Effector CD8-positive, alpha-beta T cell (primary cell): Measurements from ENCODE around the gene ADAM12.
"Not testable (repeated sequence)": the region's sequence is repeated elsewhere in the genome, so short reads cannot be mapped to it uniquely, and the experiment has no call there.

Experiments
- DNase-seq: peaks from one replicate; lab custom pipeline; 2025; lab: John Stamatoyannopoulos, UW

The ADAM12 gene

DNA sequence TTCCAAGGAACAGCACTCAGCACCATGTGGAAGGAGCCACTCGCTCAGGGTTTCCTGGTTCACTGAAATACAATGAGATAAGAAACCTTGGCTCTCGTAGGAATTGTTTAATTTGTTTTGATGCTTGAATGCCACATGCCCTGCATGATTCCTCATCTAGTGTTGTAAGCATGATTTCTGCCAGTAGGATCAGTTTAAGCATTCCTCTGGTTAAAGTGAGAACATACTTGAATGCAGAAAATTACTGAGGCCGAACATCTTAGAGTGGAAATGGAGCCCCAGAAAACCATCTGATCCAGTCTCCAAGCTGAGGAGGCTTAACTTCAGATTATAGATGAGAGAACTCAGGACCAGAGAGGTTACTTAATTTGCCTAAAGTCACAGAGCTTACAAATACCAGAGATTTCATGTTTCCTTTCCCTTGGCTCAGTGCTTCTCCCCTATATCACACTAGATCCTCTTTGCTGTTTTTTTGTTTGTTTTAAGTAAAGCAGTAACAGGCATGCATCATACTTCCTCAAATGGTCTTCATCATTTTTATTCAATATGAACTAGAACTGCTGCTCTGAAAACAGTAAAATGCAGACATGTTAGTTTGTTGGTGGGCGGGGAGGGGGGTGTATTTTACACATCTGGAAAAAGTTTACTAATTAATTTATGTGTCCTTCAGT, 125.1 kb downstream of the ADAM12 start:
- no peak for DNase-seq

DNA sequence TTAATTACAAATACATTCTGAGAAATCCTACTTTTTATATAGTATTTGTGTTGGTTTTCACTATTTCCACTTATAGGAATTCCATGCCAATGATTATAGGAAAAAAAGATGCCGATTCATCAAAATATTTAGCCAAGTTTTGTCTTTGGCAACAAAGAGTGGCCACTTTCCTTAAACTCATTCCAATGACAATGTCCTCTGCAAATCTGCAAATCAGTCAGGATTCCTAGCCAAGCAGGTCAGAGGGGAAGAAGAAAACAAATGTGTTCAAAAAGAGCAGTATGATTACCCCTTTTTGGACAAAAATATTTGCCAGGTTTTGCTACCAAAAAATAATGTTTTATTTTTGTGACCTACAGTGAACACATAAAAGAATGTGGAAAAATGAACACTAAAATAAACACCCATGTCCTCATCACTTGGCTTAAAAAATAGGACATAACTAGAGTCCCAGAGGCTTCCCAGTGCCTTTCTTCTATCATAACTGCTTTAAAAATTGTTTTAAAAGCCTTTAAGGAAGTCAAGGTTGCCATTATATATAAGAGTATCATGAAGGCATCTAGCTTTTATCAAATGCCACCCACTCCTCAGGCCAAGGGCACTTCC, 125.9 kb downstream of the ADAM12 start:
- DNase-seq, result no peak

DNA sequence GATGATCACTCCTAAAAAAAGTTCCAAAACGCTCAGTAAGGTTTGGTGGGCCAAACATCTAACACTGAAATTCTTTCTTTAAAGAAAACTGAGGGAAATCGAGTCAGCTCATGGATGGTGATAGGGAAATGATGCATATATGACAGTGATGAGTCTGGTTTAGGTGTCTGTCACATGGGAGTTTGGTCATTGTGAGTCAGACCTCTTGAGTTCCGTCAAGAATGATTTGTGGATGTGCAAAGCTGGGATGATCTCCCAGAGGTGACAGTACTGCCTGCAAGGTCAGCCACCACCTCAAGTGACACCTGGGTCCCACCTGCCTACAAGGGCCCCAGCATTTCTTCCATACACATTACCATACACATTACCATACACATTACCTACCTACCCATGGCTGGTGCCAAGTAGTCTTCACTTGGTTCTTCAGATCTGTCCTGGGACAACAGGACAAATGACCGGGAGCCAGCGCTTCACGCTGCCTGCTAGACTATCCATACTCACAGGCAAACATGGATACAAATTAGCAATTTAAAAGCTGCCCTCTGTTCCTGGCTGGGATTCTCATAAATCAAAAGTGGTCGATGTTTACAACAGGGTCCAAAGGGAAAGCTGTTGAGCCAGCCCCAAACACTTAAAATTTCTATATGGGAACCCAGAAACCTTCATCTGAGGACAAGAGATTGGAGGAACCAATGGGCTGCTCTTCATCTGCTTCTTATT, 128.4 kb downstream of the ADAM12 start:
- DNase-seq, result no peak

DNA sequence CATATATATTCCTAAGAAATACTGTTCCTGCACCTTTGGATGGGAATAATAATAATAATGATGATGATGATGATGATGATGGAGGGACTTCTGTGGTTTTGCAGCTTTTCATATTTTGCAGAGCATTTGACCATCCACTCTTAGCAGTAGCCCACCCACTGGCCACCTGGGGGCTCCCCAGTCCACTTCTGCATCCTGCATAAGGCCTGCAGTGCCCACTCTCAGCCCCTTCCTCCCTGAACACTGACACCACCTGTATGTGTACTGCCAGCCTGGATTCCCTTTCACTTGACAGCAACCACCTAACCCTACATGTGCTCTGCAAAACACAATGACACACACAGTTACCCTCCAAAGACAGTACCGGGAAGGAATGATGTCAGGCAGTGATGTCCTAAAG, 131.4 kb downstream of the ADAM12 start:
- DNase-seq, result no peak

DNA sequence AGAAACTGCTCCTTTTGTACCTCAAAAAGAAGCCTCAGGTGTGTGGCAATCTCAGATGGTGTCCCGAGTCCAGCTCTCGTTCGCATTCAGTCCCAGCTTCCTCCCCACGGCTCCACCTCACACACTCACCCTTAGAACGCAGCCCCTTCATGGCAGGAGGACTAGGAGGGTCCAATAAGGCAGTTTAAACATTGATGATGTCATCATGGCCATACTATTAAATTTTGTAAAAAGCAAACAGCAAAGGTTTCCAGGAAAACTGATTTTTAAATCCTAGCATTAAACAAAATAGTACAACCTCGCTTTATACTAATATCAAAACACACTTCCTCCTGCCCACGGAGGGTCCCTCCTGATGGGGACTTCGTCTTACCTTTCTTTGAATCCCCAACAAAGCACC, 133.0 kb downstream of the ADAM12 start:
- no peak for DNase-seq

DNA sequence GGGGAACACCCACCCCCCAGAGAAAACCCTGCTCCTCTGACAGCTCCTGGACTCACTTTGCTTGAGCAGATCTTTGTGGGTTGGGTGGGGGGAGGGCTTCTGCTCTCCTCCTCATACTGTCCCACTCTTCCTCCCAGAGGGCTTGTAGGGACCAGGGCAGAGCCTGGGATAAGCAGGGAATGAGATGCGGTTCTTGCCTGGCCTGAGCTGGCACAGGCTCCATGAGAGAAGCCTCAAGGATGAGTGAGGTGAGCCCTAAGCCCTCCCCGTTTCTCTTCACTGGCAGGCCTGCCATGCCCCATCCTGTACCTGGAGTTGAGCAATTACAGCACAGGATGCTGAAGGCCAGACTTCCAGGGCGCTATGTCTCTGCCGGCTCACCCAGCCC, 134.7 kb downstream of the ADAM12 start:
- no peak for DNase-seq

DNA sequence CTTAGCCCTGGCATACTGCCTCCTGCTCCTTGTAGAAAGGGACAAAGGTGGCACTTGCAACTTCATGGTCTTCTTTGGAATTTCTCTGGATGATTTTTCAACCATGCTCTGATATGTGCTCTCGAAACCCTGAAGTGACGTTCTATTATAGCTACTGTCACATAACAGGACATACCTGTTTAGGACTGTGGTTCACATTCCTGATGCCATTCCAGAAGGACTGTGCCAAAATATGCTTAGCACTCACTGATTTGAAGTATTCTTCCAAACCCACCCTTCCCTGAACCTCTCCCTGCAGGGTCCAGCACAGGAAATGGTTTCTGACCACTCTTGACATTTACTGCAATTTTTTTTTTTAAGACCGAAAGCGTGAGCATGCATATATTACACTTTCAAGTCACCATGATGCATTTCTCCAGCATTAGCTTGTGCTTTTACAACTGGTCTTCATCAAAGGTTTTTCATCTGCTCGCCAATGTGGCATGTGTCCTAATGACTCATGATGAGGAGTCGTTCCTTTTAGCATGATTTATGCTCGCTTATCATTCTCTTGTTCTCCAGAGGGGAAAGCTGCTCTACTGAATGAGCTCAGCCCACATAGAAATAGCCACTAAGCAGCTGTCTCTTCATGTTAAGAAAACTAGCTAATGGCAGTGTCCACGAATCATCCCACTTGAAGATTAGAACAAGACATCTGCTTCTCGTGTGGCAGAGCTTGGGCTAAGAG, 135.2 kb downstream of the ADAM12 start:
- DNase-seq, result no peak

DNA sequence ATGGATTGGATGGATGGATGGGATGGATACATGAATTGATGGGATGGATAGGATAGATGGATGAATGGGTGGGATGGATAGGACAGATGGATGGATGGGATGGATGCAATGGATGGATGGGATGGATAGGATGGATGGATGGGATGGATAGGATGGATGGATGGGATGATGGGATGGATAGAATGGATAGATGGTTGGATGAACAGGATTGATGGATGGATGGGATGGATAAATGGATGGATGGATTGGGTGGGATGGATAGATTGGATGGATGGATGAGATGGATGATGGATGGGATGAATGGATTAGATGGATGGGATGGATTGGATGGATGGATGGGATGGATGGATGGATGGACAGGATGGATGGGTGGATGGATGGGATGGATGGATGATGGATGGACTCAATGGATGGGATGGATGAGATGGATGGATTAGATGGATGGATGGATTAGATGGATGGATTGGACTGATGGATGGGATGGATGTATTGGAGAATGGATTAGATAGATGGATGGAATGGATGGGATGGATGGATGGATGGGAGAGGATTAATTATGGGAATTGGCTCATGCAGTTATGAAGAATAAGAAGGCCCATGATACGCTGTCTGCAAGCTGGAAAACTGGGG, 136.4 kb downstream of the ADAM12 start:
- no peak for DNase-seq

DNA sequence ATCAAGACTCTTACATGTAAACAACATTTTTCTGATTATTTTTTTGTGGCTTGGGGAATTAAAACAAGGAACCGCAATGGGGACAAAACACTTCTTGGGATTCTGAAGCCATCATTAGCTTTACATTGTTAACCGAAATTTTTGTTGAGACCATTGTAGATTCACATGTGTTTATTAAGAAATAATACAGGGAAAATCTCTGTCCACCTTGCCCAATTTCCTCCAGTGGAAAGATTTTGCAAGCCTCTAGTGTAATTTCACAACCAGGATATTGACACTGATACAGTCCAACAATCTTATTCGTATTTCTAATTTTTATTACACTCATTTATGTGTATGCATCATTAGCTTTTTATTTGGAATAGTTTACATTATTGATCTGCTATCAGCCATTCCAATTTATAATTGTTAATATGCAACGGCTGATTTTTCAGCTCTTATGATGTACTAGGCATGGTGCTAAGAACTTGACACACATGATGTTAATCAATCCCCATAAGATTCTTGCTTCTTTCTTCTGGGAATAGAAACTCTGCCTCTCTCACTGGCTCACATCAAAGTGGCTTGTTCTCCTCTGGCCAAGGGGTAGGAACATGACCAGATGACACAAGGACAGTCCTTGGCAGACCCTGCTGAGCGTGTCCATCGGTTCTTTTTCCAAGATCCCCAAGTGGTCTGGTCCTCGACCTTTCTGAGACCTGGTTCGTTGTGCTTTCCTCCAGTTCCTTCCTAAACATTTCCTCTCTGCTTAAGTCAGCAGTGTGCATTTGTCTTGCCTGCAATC, 137.6 kb downstream of the ADAM12 start:
- DNase-seq, result no peak

DNA sequence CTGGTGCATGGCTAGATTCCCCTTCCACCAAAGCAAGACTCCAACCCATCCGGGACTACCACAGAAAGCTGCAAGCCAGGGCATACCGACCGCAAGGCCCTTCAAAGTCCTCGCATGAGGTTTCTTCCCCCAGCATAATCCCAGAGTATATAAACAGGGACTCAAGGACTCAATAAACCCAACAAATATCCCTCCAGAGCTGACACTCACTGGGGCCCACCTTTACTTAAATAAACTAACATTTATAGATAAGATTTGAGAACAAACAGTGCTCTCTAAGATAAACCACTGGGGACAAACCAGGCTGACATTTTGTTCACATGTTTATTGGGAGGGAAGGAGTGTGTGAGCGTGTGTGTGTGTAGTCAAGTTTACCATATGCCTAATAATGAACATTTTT, 138.2 kb downstream of the ADAM12 start:
- DNase-seq, result no peak

DNA sequence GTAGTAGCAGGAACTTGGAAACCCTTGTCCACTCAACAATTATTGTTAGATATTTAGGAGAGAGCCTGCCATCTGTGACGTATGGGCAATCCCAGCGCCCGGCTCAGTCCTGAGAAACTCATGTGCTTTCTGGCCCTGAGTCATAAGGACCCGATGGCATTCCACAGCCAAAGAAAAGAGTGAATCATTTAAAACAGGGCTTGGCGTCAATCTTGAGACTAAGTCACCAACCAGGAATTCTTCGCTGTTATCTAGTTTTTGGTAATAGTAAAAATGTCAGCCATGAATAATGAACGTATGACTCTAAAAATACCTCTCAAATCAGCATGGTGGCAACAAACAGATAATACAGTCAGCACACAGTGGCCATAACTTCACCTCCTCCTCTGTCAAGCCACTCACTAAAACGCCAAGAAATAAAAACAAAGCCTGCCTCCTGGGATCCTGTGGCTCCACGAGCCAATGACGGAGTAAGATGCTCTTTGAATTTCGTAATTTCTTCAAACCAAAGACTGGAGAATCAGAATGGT, 140.8 kb downstream of the ADAM12 start:
- DNase-seq, result no peak

DNA sequence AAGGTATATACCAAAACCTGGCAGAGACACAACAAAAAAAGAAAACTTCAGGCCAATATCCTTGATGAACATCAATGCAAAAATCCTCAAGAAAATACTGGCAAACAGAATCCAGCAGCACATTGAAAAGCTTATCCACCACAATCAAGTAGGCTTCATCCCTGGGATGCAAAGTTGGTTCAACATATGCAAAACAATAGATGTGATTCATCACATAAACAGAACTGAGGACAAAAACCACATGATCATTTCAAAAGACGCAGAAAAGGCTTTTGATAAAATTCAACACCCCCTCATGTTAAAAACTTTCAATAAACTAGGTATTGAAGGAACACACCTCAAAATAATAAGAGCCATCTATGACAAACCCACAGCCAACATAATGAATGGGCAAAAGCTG, 141.9 kb downstream of the ADAM12 start:
- not testable (repeated sequence) for DNase-seq

DNA sequence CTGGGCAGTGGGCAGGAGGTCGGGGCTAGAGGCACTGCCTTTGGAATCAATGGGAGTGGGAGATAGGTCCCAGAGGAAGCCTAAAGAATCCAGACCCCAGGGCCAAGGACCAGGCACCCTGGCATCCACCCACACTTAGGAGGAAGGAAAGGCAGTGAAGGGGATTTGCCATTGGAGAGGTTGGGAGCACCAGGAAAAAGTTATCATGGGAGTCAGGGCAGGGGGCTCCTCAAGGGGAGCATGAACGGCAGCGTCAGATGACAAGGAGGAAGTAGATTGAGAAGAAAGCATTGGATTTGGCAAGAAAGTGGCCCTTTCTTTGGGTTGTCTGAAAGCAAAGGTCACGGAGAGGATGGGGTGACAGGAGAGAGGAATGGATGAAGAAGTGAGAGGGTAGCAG, 142.8 kb downstream of the ADAM12 start:
- DNase-seq, result no peak

DNA sequence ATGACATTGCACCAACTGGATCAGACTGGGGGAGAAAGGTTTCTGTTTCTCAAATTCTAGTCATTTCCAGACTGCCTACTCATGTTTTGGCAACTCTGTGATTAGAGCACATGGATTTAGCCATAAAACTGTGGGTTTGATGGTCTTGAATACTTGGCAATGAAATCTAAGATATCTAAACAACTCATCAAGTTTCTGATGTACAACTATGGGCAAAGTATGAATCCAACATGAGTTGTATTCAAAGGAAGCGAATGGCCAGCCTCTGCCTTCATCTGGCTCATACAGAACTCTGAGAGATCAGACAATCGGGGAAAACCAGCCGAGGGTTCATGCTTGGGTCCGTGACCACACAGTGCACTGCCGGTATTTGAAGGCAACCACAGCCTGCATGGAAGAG, 144.3 kb downstream of the ADAM12 start:
- no peak for DNase-seq

DNA sequence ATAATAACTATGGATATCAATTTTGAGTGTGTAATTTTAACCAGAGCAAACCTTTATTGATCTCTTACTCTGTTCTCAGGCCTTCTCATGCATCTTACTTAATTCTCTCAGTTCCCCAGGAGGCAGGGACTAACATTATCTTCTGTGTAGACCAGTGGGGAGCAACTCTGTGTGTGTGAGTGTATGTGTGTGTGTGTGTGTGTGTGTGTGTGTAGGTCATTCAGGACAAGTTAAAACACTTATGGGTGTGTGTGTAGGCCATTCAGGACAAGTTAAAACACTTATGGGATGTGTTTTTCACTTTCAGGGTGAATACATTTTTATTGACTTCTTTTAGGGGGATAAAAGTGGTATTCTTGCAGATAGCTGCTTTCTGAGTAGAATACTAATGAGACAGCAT, 145.0 kb downstream of the ADAM12 start:
- DNase-seq, result no peak

DNA sequence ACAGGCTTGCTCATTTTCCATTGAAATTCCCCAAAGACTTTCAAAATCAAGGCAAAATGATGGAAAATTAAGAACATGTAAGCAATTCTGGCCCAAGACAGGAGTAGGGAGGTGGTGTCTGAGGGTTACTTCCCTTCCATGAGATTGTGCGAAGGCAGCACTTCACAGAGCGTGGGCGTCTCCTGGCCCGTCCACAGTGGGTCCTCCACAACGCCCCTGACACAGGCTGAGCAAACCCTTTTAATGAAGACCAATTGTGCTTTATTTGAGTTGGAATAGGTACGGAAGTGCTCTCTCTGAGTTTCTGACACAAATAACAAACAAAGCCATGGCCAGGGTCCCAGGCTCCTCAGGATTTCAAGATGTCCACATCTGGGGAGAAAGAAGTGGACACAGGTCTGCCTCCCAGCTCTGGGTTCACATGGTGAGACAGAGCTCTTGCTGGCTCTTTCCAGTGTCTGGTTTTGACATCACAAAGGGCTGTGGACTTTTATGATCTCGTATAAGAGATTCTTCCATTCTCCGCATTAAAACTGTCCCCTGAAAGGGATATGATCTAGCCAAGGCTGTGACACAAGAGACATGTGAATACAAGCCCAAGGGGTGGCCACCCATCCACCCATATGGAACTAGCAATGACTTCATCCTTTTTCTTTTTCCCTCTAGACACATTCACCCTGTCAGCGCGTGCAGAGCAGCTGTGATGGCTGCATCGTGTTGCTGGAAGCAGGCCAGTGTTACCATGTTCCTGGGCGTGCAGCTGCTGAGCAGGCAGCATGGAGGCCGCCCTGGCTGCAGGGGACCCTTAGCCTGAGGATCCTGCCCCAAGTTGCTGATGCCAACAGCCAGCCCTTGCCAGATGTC, 145.6 kb downstream of the ADAM12 start:
- no peak for DNase-seq

DNA sequence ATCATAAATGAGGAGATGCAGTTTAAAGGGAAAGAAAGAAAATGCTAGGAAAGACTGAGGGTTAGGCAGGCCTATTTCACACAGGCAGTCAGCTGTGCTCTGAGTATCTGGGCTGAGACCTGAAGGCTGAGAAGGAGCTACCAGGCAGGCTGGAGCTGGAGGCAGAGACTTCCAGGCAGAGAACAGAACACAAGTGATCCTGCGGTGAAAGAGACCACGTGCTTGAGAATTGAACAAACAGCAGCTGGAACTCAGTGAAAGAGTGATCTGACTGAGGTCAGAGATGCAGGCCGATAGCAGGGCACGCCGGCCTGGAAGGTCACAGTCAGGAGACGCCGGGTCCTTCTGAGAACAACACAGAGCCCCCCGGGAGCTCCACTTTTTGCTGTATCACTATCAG, 147.8 kb downstream of the ADAM12 start:
- no peak for DNase-seq

DNA sequence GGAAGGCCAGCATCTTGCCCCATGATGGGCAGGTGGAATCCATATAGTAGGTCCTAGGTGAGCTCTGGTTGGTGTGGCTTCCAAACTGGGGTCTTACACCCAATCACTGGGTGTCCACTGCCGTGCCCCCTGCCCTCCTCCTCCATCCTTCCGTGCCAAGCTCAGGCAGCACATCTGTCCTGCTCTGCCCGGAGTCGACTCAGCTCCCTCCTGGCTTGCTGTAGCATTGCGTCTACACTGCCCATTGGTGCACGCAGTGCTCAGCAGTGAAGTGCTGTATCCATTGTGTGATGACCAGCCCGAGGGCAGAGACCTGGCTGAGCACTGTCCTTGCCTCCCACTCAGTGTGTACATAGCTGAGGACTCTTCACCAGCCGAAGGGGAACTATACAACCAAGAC, 148.4 kb downstream of the ADAM12 start:
- no peak for DNase-seq

DNA sequence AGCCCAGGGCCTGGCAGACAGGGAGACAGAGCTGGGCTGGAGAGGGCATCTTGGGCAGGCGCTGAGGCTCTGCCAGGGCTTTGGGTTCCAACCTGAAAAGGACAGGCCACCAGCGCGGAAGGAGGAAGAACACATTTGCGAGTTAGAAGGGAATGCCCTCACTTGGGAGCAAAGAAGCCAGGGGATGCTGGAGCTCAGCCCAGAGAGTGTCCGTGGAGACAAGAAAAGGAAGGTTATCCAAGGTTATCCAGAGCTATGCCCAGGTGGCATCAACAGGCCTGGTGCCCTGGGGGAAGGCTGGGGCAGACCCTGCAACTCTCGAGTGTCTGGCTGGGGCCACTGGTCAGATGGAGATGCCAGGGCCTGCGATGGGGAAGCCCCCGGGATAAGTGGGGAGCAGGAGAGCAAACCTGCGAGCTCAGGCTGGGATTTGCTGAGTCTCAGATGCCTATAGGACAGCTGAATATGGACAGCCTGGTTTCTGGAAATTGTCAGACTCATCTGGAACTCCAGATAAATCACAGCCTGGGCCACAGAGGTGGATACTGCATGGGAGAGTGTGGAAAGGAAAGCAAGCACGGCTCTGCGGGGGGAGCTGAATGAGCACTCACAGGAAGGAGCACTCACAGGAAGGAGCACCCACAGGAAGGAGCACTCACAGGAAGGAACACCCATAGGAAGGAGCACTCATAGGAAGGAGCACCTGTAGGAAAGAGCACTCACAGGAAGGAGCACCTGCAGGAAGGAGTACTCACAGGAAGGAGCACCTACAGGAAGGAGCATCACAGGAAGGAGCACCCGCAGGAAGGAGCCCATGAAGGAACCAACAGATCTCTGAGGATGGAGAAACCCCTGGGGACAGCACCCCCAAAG, 152.1 kb downstream of the ADAM12 start:
- DNase-seq, result no peak
